ENCODE data around the gene SORD. TPM values are rescaled to one million over a fixed set of nuclear protein-coding genes. Genes with fewer than 3 reads are reported as not detected.
A peak's percentile ranks its signal among the peaks of the same experiment; 100 is the strongest.
"Not testable (repeated sequence)": the region's sequence is repeated elsewhere in the genome, so short reads cannot be mapped to it uniquely, and the experiment has no call there.

Gene SORD
- total RNA-seq, 1 donor from 2014 or later = 32.6 TPM

DNA sequence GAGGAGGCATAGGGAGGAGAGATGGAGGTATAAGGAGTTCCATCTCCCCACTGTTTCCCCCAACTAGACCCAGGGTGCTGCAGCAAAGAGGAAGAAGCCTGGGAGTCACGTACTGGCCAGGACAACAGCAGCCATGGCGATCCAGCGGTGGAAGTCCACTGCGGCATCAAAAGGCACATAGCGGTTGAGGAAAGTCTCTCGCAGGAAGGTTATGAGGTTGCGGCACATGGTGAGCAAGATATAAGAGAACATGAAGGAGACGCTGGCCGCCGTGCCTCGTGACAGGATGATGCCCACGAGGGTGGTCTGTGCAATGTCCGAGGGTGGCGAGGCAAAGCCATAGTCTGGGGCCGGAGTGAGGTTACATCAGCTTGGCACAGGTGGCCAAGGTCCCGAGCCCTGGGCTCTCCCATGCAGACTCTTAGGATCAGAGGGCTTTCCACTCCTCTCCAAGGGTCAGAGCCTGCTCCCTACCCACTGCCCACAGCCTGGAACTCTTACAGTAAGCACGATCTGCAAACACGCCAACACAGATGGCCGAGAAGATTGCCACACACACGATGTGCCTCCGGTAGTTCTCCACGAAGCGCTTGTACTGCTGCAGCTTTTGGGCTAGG lies 76.7 kb downstream of the SORD start:
- H3K9me3 Mint-ChIP-seq = no peaks in the 10 kb centered on the region
- no peak for TF ChIP-seq CTCF (IDR thresholded peaks at IDR 0.05; ENCODE audit: unreplicated experiment)
- no peak for DNase-seq (ENCODE audit: low spot score in 2 of 2, unreplicated experiment in 2 of 2)
- no peak overlapping the region for H3K4me3 Mint-ChIP-seq
- no peaks in the 10 kb centered on the region for H3K36me3 Mint-ChIP-seq
- H3K27me3 Mint-ChIP-seq (ENCODE audit: low read depth) = peaks cover 51% of the 10 kb centered on the region
- H3K4me1 Mint-ChIP-seq = no peaks in the 10 kb centered on the region
- no peak overlapping the region for H3K27ac Mint-ChIP-seq

DNA sequence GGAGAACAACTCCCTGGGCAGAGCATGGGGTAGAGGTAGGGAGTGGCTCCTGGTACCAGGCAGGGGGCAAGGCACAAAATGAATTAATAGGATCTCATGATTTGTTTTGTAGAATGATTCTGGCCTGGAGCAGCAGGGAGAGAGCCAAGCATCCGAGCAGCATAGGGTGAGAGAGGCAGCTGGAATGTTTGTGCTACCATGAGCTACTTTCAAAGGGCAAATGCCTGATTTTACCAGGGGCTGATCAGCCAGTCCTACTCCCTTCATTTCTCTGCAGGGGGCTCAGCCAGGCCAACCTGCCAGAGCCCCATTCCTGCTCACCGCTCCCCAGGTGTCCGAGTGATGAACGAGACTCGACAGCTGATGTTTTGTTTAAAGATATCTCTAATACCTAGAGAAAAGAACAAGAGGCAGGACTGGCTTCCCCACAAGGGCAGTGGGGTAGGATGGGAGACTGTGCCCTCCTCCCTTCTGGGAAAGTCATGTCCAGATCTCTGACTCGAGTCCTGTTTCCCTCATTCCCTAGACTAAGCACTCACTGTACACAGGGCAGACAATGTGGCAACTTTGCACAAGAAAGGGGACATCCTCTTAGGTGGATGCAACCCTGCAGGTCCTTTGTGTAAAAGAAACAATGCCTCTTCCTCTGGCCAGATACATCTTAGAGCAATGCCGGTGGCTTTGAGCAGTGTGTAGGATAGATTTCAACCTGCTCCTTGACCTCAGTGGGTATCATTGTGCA lies 78.1 kb downstream of the SORD start:
- TF ChIP-seq CTCF (IDR thresholded peaks at IDR 0.05; ENCODE audit: unreplicated experiment) = no peak
- Mint-ChIP-seq H3K9me3 (no peaks in the 10 kb centered on the region), H3K4me3 (no peak overlapping the region), H3K36me3 (no peaks in the 10 kb centered on the region), H3K27me3 (ENCODE audit: low read depth) (peaks cover 60% of the 10 kb centered on the region), H3K4me1 (no peaks in the 10 kb centered on the region), H3K27ac (no peak overlapping the region)
- peak in 1 of 2 experiments; percentile 5 for DNase-seq (ENCODE audit: low spot score in 2 of 2, unreplicated experiment in 2 of 2)

DNA sequence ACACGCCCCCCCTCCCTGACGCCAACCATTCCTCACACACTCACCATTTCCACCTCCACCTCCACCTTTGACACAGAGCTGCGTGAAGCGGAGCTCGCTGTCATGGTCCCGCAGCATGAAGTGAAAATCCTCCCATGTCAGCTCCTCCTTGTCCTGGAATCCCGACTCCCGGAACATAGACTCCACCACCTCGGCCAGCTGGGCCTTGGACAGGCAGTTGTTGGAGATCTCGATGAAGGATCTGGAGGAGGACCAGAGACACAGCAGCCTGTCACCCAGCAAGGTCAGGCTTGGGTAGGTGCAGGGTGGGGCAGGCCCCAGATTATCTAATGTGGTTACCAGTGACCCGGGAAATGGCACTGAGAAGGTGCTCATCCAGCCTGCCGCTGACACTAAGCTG lies 78.8 kb downstream of the SORD start:
- peaks cover 63% of the 10 kb centered on the region for H3K27me3 Mint-ChIP-seq (ENCODE audit: low read depth)
- DNase-seq (ENCODE audit: low spot score in 2 of 2, unreplicated experiment in 2 of 2) = no peak
- no peaks in the 10 kb centered on the region for H3K4me1 Mint-ChIP-seq
- no peak overlapping the region for H3K4me3 Mint-ChIP-seq
- H3K9me3 Mint-ChIP-seq = no peaks in the 10 kb centered on the region
- no peak overlapping the region for H3K27ac Mint-ChIP-seq
- no peaks in the 10 kb centered on the region for H3K36me3 Mint-ChIP-seq
- TF ChIP-seq CTCF (IDR thresholded peaks at IDR 0.05; ENCODE audit: unreplicated experiment) = no peak

DNA sequence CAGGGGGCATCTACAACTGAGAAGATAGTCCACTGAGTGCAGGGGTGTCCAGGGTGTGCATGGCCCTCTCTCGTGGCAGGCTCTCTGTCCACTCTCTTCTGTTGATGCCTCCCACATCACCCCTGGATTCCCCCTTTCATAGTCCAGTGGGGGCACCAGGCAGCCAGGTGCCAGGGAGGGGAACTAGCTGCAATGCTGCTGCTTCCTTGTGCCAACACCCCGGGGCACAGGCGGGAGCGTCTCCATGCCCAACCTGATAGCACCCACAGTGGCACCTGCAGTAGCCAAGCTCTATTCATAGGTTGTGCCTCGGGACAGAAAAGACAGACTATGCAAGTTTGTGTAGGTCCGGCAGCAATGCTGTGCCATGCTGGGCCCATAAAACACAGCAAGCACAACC lies 79.2 kb downstream of the SORD start:
- Mint-ChIP-seq H3K4me1 (no peaks in the 10 kb centered on the region), H3K36me3 (no peaks in the 10 kb centered on the region), H3K27me3 (ENCODE audit: low read depth) (peaks cover 68% of the 10 kb centered on the region), H3K27ac (no peak overlapping the region), H3K9me3 (no peaks in the 10 kb centered on the region), H3K4me3 (no peak overlapping the region)
- TF ChIP-seq CTCF (IDR thresholded peaks at IDR 0.05; ENCODE audit: unreplicated experiment) = no peak
- DNase-seq (ENCODE audit: low spot score in 2 of 2, unreplicated experiment in 2 of 2) = no peak

GRCh38 chr15:45104170-45104569 lies 81.2 kb downstream of the SORD start:
- not testable (repeated sequence) for H3K4me1 Mint-ChIP-seq; H3K27ac Mint-ChIP-seq; DNase-seq (ENCODE audit: low spot score in 2 of 2, unreplicated experiment in 2 of 2); H3K4me3 Mint-ChIP-seq; H3K36me3 Mint-ChIP-seq; H3K9me3 Mint-ChIP-seq
- peaks cover 73% of the 10 kb centered on the region for H3K27me3 Mint-ChIP-seq (ENCODE audit: low read depth)

- no peak overlapping the region for H3K27ac Mint-ChIP-seq
- no peaks in the 10 kb centered on the region for H3K9me3 Mint-ChIP-seq
- H3K4me1 Mint-ChIP-seq = no peaks in the 10 kb centered on the region
- no peak for TF ChIP-seq CTCF (IDR thresholded peaks at IDR 0.05; ENCODE audit: unreplicated experiment)
- H3K27me3 Mint-ChIP-seq (ENCODE audit: low read depth) = peaks cover 81% of the 10 kb centered on the region
- H3K36me3 Mint-ChIP-seq = no peaks in the 10 kb centered on the region
- no peak for DNase-seq (ENCODE audit: low spot score in 2 of 2, unreplicated experiment in 2 of 2)
- H3K4me3 Mint-ChIP-seq = no peak overlapping the region
These were observed 82.6 kb downstream of the SORD start for GRCh38 chr15:45105586-45105985.

Data from mesothelial cell of epicardium (in vitro differentiated cells).